Neural cell (in vitro differentiated cells): Measurements from ENCODE around the gene CARMIL1. TPM values are rescaled to one million over a fixed set of nuclear protein-coding genes. Genes with fewer than 3 reads are reported as not detected.

Experiments used
- H2AFZ ChIP-seq: fragments of 200-600, 300-800 bp; sonication (generic), shearing (Covaris generic); 2 replicates; pipeline ENCODE4 v1.6.0; 2014; ENCODE audit warnings: low read depth, mild to moderate bottlenecking, antibody characterized with exemption, low read length, moderate library complexity
- H3F3A ChIP-seq: fragments of 200-600 bp; shearing (Covaris generic); 2 replicates; pipeline ENCODE4 v1.6.1; 2016; ENCODE audit warnings: mild to moderate bottlenecking, moderate library complexity, mixed read lengths, antibody characterized with exemption, low read length; ENCODE audit not compliant: insufficient read depth, poor library complexity, severe bottlenecking
- H3K27ac ChIP-seq: fragments of 200-600, 300-800 bp; sonication (generic), shearing (Covaris generic); 2 replicates; pipeline ENCODE4 v1.5.1; 2014; ENCODE audit warnings: mild to moderate bottlenecking, low read length, moderate library complexity
- H3K27me3 ChIP-seq: fragments of 300-800, 200-600 bp; sonication (generic), shearing (Covaris generic); 2 replicates; pipeline ENCODE4 v1.6.0; 2014; ENCODE audit warnings: mild to moderate bottlenecking, low read depth, low read length, moderate library complexity; ENCODE audit not compliant: insufficient read depth
- H3K36me3 ChIP-seq: fragments of 300-800, 200-600 bp; sonication (generic), shearing (Covaris generic); 2 replicates; pipeline ENCODE4 v1.5.1; 2014; ENCODE audit warnings: mild to moderate bottlenecking, antibody characterized with exemption, low read length, moderate library complexity; ENCODE audit not compliant: insufficient read depth
- H3K4me2 ChIP-seq: fragments of 300-800, 200-600 bp; sonication (generic), shearing (Covaris generic); 2 replicates; pipeline ENCODE4 v1.6.0; 2014; ENCODE audit warnings: mild to moderate bottlenecking, low read length
- H3K4me3 ChIP-seq: fragments of 300-800, 200-600 bp; sonication (generic), shearing (Covaris generic); 2 replicates; pipeline ENCODE4 v1.5.1; 2014; ENCODE audit warnings: mild to moderate bottlenecking, low read length, moderate library complexity
- H3K79me2 ChIP-seq: fragments of 200-600 bp; shearing (Covaris generic); replicated peaks from 2 replicates; pipeline ENCODE4 v1.6.0; 2014; ENCODE audit warnings: mild to moderate bottlenecking, low read length, moderate library complexity; ENCODE audit not compliant: insufficient read depth
- H3K9ac ChIP-seq: fragments of 300-800, 200-600 bp; sonication (generic), shearing (Covaris generic); 2 replicates; pipeline ENCODE4 v1.6.1; 2016; ENCODE audit warnings: mild to moderate bottlenecking, low read length, mixed read lengths
- H3K9me2 ChIP-seq: fragments of 200-600 bp; shearing (Covaris generic); 2 replicates; pipeline ENCODE4 v1.6.1; 2016; ENCODE audit warnings: mild to moderate bottlenecking, low read length, mixed read lengths; ENCODE audit not compliant: insufficient read depth
- H3K9me3 ChIP-seq: fragments of 200-600, 300-800 bp; sonication (generic), shearing (Covaris generic); 2 replicates; pipeline ENCODE4 v1.6.1; 2016; ENCODE audit warnings: mild to moderate bottlenecking, mixed run types, low read length, moderate library complexity, mixed read lengths
- H4K20me1 ChIP-seq: fragments of 200-600 bp; shearing (Covaris generic); 2 replicates; pipeline ENCODE4 v1.6.1; 2016; ENCODE audit warnings: mild to moderate bottlenecking, mixed run types; ENCODE audit not compliant: insufficient read depth
- CTCF ChIP-seq: fragments of 450-650 bp; IDR thresholded peaks from 2 replicates; pipeline ENCODE4 v1.5.1; 2014; ENCODE audit warnings: antibody characterized with exemption, mild to moderate bottlenecking, moderate library complexity; ENCODE audit not compliant: poor library complexity, severe bottlenecking
- EP300 ChIP-seq: fragments of 450-650 bp; conservative IDR thresholded peaks from 2 replicates; pipeline ENCODE4 v1.6.1; 2014; ENCODE audit warnings: antibody characterized with exemption, mild to moderate bottlenecking, moderate library complexity; ENCODE audit not compliant: poor library complexity, severe bottlenecking
- EZH2 ChIP-seq: fragments of 200-600, 300-800 bp; shearing (Covaris generic), sonication (generic); IDR thresholded peaks from 2 replicates; pipeline ENCODE4 v1.6.1; 2014; ENCODE audit warnings: antibody characterized with exemption, low read length, borderline replicate concordance, mild to moderate bottlenecking; ENCODE audit not compliant: insufficient read depth, poor library complexity, severe bottlenecking
- MXI1 ChIP-seq: fragments of 450-650 bp; conservative IDR thresholded peaks from 2 replicates; pipeline ENCODE4 v1.6.1; 2014; ENCODE audit warnings: antibody characterized with exemption, mild to moderate bottlenecking; ENCODE audit not compliant: poor library complexity, severe bottlenecking
- POLR2AphosphoS5 ChIP-seq: IDR thresholded peaks from 2 replicates; pipeline ENCODE4 v1.6.1; 2012
- RAD21 ChIP-seq: fragments of 450-650 bp; conservative IDR thresholded peaks from 2 replicates; pipeline ENCODE4 v1.6.1; 2014; ENCODE audit warnings: antibody characterized with exemption, mild to moderate bottlenecking, moderate library complexity
- REST ChIP-seq: IDR thresholded peaks from 2 replicates; pipeline ENCODE4 v1.6.1; 2012; ENCODE audit warnings: borderline replicate concordance
- SMC3 ChIP-seq: fragments of 450-650 bp; conservative IDR thresholded peaks from 2 replicates; pipeline ENCODE4 v1.6.1; 2014; ENCODE audit warnings: antibody characterized with exemption, mild to moderate bottlenecking, moderate library complexity; ENCODE audit not compliant: poor library complexity
- TAF1 ChIP-seq: IDR thresholded peaks from 2 replicates; pipeline ENCODE4 v1.6.1; 2012; ENCODE audit warnings: low read depth
- polyA plus RNA-seq: library from polyadenylated mRNA; depleted of rRNA; stranded (reverse); fragments of >200 nt; gene quantifications from 2 replicates; pipeline ENCODE4 v1.2.3, GENCODE V29; 2014

Gene CARMIL1
- polyA plus RNA-seq, 1 donor from 2014 or later = 5.3 TPM

GRCh38 chr6:25450469-25451198 is 171.5 kb downstream of the CARMIL1 start:
- Histone ChIP-seq H4K20me1 (no peaks in the 10 kb centered on the region), H3K4me3 (no peak overlapping the region), H3K27ac (no peak overlapping the region), H3K9me3 (no peaks in the 10 kb centered on the region), H3K27me3 (no peaks in the 10 kb centered on the region), H3F3A (no peaks in the 10 kb centered on the region), H3K79me2 (no peaks in the 10 kb centered on the region), H2AFZ (no peak overlapping the region), H3K4me2 (no peak overlapping the region), H3K9ac (no peak overlapping the region), H3K9me2 (no peaks in the 10 kb centered on the region), H3K36me3 (no peaks in the 10 kb centered on the region)
- TF ChIP-seq EZH2 = no peak
- TF ChIP-seq RAD21 = no peak
- no peak for TF ChIP-seq CTCF
- no peak for TF ChIP-seq EP300
- no peak for TF ChIP-seq SMC3
- no peak for TF ChIP-seq REST
- TF ChIP-seq TAF1 = no peak
- TF ChIP-seq POLR2AphosphoS5 = no peak

GRCh38 chr6:25452031-25452430 is 172.9 kb downstream of the CARMIL1 start:
- TF ChIP-seq SMC3 (no peak), POLR2AphosphoS5 (no peak), TAF1 (no peak), CTCF (no peak), EZH2 (no peak), RAD21 (no peak), EP300 (no peak), REST (no peak), MXI1 (no peak)
- H3K27me3 ChIP-seq = no peaks in the 10 kb centered on the region
- no peaks in the 10 kb centered on the region for H3F3A ChIP-seq
- H2AFZ ChIP-seq = no peak overlapping the region
- H4K20me1 ChIP-seq = no peaks in the 10 kb centered on the region
- no peaks in the 10 kb centered on the region for H3K9me2 ChIP-seq
- no peak overlapping the region for H3K9ac ChIP-seq
- H3K79me2 ChIP-seq = no peaks in the 10 kb centered on the region
- no peak overlapping the region for H3K4me3 ChIP-seq
- H3K27ac ChIP-seq = no peak overlapping the region
- H3K9me3 ChIP-seq = no peaks in the 10 kb centered on the region
- no peak overlapping the region for H3K4me2 ChIP-seq
- H3K36me3 ChIP-seq = no peaks in the 10 kb centered on the region
